ENCODE measurements around the gene HIPK3. TPM values are rescaled to one million over a fixed set of nuclear protein-coding genes. Genes with fewer than 3 reads are reported as not detected.
"Not testable (repeated sequence)": the region's sequence is repeated elsewhere in the genome, so short reads cannot be mapped to it uniquely, and the experiment has no call there.

The HIPK3 gene
- total RNA-seq, 2 donors from 2014 or later: 125 to 311 TPM

DNA sequence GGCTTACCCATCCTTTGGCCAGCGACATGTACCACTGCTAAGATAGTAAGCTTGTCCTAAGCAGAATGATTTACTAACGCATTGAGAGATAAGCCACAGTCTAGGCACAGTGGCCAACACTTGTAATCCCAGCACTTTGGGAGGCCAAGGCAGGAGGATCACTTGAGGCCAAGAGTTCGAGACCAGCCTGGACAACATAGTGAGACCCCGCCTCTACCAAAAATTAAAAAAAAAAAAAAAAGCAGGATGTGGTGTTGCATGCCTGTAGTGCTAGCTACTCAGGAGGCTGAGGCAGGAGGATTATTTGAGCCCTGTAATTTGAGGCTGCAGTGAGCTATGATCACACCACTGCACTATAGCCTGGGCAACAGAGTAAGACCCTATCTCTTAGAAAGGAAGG is 93.1 kb downstream of the HIPK3 start:
- no peaks in the 10 kb centered on the region for H3K27me3 ChIP-seq (replicated peaks; ENCODE audit: insufficient read depth)
- H3K27ac ChIP-seq: no peak overlapping the region
- no peak overlapping the region for H3K4me3 ChIP-seq
- DNase-seq (ENCODE audit: low spot score): no peak
- no peaks in the 10 kb centered on the region for H3K9me3 ChIP-seq
- peaks cover 49% of the 10 kb centered on the region for H3K36me3 ChIP-seq
- no peak for ATAC-seq (ENCODE audit: insufficient number of reproducible peaks, low FRiP score, low read depth)
- TF ChIP-seq, protein P1, sequence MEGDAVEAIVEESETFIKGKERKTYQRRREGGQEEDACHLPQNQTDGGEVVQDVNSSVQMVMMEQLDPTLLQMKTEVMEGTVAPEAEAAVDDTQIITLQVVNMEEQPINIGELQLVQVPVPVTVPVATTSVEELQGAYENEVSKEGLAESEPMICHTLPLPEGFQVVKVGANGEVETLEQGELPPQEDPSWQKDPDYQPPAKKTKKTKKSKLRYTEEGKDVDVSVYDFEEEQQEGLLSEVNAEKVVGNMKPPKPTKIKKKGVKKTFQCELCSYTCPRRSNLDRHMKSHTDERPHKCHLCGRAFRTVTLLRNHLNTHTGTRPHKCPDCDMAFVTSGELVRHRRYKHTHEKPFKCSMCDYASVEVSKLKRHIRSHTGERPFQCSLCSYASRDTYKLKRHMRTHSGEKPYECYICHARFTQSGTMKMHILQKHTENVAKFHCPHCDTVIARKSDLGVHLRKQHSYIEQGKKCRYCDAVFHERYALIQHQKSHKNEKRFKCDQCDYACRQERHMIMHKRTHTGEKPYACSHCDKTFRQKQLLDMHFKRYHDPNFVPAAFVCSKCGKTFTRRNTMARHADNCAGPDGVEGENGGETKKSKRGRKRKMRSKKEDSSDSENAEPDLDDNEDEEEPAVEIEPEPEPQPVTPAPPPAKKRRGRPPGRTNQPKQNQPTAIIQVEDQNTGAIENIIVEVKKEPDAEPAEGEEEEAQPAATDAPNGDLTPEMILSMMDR (IDR thresholded peaks at IDR 0.05): no peak
- H3K4me1 ChIP-seq (ENCODE audit: control insufficient read depth in 1 of 2, low read depth in 2 of 2): no peaks in the 10 kb centered on the region

DNA sequence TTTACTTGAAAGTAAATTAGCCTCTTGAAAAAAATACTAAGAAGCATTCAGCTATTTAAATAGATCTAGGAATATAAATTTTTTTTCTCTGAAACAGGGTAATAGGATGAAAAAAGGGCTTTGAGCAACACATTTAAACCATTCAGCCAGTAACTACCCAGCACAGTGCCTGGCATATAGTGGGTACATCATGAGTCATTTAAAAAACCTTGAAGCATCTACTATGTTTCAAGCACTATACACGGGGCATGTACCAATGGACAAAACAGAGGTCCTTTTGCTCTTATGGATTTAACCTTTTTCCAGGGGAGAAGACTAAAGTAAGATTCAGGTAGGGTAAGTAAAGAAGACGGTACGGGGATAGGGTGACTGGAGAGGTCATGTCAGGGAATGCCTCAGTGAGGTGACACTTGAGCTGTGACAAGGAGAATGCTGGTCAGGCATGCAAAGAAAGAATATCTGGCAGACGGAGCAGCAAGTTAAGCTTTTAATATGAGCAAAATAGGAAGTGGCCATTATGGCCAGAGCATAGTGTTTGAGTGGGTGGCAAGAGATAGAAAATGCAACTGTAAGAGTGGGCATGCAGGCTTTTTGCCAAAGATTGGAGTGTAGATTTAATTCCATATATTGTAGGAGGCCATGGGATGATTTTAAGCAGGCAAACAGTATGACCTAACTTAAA is 101.1 kb downstream of the HIPK3 start:
- Histone ChIP-seq H3K36me3 (peaks cover 3% of the 10 kb centered on the region), H3K27me3 (replicated peaks; ENCODE audit: insufficient read depth) (no peaks in the 10 kb centered on the region), H3K27ac (no peak overlapping the region), H3K4me3 (no peak overlapping the region), H3K9me3 (no peaks in the 10 kb centered on the region), H3K4me1 (ENCODE audit: control insufficient read depth in 1 of 2, low read depth in 2 of 2) (no peaks in the 10 kb centered on the region)
- ATAC-seq (ENCODE audit: insufficient number of reproducible peaks, low FRiP score, low read depth): no peak
- TF ChIP-seq, protein P1 (IDR thresholded peaks at IDR 0.05): no peak
- no peak for DNase-seq (ENCODE audit: low spot score)

DNA sequence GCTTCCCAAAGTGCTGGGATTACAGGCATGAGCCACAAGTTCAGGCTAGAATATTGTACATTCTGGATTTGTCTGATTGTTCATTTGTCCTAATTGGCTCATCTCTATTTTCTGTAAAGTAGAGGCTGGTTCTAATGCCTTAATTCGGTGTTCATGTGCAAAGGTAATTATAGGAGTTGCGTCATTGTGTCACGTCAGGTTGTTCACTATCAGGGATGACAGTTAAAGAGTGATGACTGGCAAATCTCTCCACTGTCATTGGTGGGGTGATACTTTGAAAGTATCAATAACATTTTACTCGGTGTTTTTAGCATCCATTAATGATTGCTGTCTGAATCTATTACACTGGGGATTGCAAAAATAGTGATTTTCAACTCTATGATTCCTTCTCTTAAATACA is 103.5 kb downstream of the HIPK3 start:
- no peak for ATAC-seq (ENCODE audit: insufficient number of reproducible peaks, low FRiP score, low read depth)
- Histone ChIP-seq H3K27me3 (replicated peaks; ENCODE audit: insufficient read depth) (no peaks in the 10 kb centered on the region), H3K4me3 (no peak overlapping the region), H3K27ac (no peak overlapping the region), H3K9me3 (no peaks in the 10 kb centered on the region), H3K4me1 (ENCODE audit: control insufficient read depth in 1 of 2, low read depth in 2 of 2) (no peaks in the 10 kb centered on the region), H3K36me3 (no peaks in the 10 kb centered on the region)
- no peak for DNase-seq (ENCODE audit: low spot score)
- TF ChIP-seq, protein P1 (IDR thresholded peaks at IDR 0.05): no peak

DNA sequence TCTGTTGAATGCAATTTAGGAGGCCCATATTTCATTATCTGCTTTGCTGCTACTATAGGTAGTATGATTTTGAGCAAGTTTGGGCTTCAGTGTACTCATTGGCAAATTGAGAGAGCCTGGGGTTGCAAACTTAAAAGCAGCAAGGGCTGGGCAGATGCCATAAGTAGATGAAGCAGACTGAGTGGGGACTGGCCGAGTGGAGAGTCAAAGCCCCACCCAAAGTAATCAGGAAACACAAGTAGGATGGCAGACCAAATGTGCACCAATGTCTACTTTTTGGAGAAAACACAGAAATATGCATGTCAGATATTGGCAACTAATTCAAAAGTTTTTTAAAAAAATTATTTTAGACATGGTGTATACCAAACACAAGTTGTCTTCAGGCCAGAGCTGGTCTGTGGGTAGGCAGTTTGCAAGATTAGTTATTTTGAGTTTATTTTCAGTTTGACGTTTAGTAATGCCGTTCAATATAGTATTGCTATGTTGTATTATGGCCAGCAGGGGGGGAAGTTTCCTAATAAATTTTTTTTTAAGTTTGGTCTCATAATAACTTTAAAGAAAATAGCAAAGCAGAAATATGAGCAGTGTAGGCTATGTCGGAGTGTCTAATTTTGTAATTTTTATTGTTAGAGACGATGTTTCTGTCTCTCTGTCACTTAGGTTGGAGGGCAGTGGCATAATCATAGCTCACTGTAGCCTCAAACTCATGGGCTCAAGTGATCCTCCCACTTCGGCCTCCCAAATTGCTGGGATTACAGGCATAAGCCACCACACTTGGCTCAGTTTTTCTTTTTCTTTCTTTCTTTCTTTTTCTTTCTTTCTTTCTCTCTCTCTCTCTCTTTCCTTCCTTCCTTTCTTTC is 105.1 kb downstream of the HIPK3 start:
- Histone ChIP-seq H3K9me3 (no peaks in the 10 kb centered on the region), H3K36me3 (no peaks in the 10 kb centered on the region), H3K27ac (no peak overlapping the region), H3K27me3 (replicated peaks; ENCODE audit: insufficient read depth) (no peaks in the 10 kb centered on the region), H3K4me1 (ENCODE audit: control insufficient read depth in 1 of 2, low read depth in 2 of 2) (no peaks in the 10 kb centered on the region), H3K4me3 (no peak overlapping the region)
- no peak for DNase-seq (ENCODE audit: low spot score)
- TF ChIP-seq, protein P1 (IDR thresholded peaks at IDR 0.05): peak; percentile 61
- ATAC-seq (ENCODE audit: insufficient number of reproducible peaks, low FRiP score, low read depth): no peak

DNA sequence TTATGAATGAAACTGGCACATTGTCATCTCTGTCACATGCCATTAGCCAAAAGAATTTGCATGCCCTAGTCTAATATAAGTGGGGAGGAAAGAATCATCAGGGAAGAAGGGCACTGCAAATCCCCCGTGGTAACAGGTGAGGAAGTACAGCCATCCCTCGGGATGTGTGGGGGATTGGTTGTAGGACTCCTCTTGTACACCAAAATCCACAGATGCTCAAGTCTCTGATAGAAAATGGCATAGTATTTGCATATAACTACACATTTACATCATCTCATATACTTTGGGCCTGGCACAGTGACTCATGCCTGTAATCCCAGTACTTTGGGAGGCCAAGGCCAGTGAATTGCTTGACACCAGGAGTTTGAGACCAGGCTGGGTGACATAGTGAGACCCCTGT is 109.7 kb downstream of the HIPK3 start:
- Histone ChIP-seq H3K4me3 (no peak overlapping the region), H3K27me3 (replicated peaks; ENCODE audit: insufficient read depth) (no peaks in the 10 kb centered on the region), H3K27ac (no peak overlapping the region), H3K4me1 (ENCODE audit: control insufficient read depth in 1 of 2, low read depth in 2 of 2) (no peaks in the 10 kb centered on the region), H3K36me3 (no peaks in the 10 kb centered on the region), H3K9me3 (no peaks in the 10 kb centered on the region)
- DNase-seq (ENCODE audit: low spot score) (no peak), ATAC-seq (ENCODE audit: insufficient number of reproducible peaks, low FRiP score, low read depth) (no peak)
- TF ChIP-seq, protein P1 (IDR thresholded peaks at IDR 0.05): no peak

DNA sequence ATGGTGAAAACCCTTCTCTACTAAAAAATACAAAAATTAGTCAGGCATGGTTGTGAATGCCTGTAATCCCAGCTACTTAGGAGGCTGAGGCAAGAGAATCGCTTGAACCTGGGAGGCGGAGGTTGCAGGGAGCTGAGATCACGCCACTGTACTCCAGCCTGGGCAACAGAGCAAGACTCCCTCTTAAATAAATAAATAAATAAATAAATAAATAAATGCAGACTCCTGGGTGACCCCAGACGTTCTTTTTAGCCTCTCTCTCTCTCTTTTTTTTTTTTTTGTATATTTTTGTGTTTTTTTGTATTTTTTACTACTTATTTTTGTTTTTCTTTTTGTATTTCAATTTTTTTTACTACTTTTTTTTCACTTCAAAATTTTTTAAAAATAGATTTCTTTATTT is 111.3 kb downstream of the HIPK3 start:
- H3K27me3 ChIP-seq (replicated peaks; ENCODE audit: insufficient read depth); H3K4me3 ChIP-seq; H3K4me1 ChIP-seq (ENCODE audit: control insufficient read depth in 1 of 2, low read depth in 2 of 2); H3K9me3 ChIP-seq; ATAC-seq (ENCODE audit: insufficient number of reproducible peaks, low FRiP score, low read depth); H3K36me3 ChIP-seq; H3K27ac ChIP-seq; DNase-seq (ENCODE audit: low spot score): not testable (repeated sequence)

Measured in thoracic aorta (tissue), 2 donors.